ENCODE results near the gene GRIP1.

Gene GRIP1

GRCh38 chr12:66335746-66336145, 343.1 kb downstream of the GRIP1 start:
- TF ChIP-seq, protein P1, sequence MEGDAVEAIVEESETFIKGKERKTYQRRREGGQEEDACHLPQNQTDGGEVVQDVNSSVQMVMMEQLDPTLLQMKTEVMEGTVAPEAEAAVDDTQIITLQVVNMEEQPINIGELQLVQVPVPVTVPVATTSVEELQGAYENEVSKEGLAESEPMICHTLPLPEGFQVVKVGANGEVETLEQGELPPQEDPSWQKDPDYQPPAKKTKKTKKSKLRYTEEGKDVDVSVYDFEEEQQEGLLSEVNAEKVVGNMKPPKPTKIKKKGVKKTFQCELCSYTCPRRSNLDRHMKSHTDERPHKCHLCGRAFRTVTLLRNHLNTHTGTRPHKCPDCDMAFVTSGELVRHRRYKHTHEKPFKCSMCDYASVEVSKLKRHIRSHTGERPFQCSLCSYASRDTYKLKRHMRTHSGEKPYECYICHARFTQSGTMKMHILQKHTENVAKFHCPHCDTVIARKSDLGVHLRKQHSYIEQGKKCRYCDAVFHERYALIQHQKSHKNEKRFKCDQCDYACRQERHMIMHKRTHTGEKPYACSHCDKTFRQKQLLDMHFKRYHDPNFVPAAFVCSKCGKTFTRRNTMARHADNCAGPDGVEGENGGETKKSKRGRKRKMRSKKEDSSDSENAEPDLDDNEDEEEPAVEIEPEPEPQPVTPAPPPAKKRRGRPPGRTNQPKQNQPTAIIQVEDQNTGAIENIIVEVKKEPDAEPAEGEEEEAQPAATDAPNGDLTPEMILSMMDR (IDR thresholded peaks at IDR 0.05): no peak
- no peak for TF ChIP-seq ZFX (IDR thresholded peaks at IDR 0.05; ENCODE audit: borderline replicate concordance)
- no peak overlapping the region for H3K27ac ChIP-seq

GRCh38 chr12:66331814-66332213, 347.1 kb downstream of the GRIP1 start:
- TF ChIP-seq ZFX (IDR thresholded peaks at IDR 0.05; ENCODE audit: borderline replicate concordance): no peak
- TF ChIP-seq, protein P1 (IDR thresholded peaks at IDR 0.05): no peak
- no peak overlapping the region for H3K27ac ChIP-seq

- TF ChIP-seq, protein P1 (IDR thresholded peaks at IDR 0.05): no peak
- no peak for TF ChIP-seq ZFX (IDR thresholded peaks at IDR 0.05; ENCODE audit: borderline replicate concordance)
- H3K27ac ChIP-seq: no peak overlapping the region
These were observed 347.9 kb downstream of the GRIP1 start for GRCh38 chr12:66331016-66331415.

GRCh38 chr12:66329941-66330340, 348.9 kb downstream of the GRIP1 start:
- no peak overlapping the region for H3K27ac ChIP-seq
- TF ChIP-seq, protein P1 (IDR thresholded peaks at IDR 0.05): no peak
- TF ChIP-seq ZFX (IDR thresholded peaks at IDR 0.05; ENCODE audit: borderline replicate concordance): no peak

DNA sequence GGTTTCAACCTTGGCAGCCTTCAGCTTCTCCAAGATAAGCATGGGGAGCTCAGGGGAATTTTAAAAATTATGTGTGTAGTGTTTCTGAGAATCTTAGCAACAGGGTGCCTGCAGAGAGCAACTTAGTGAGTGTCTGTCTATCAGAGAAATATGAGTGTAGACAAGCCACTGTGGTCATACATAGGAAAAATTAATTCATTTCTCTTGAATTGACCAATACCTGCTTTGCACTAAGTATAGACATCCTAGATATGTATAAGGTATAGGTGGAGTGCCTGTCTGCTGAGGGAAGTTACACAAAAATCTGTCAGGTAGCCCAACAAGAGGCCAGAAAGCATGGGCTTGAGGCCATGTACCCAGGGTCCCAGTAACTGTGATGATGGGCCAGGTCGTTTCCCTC, 355.9 kb downstream of the GRIP1 start:
- no peak for TF ChIP-seq ZFX (IDR thresholded peaks at IDR 0.05; ENCODE audit: borderline replicate concordance)
- TF ChIP-seq, protein P1 (IDR thresholded peaks at IDR 0.05): no peak
- no peak overlapping the region for H3K27ac ChIP-seq

GRCh38 chr12:66321435-66321834, 357.4 kb downstream of the GRIP1 start:
- no peak overlapping the region for H3K27ac ChIP-seq
- no peak for TF ChIP-seq ZFX (IDR thresholded peaks at IDR 0.05; ENCODE audit: borderline replicate concordance)
- TF ChIP-seq, protein P1 (IDR thresholded peaks at IDR 0.05): no peak

GRCh38 chr12:66320996-66321395, 357.9 kb downstream of the GRIP1 start:
- H3K27ac ChIP-seq: no peak overlapping the region
- TF ChIP-seq, protein P1 (IDR thresholded peaks at IDR 0.05): no peak
- no peak for TF ChIP-seq ZFX (IDR thresholded peaks at IDR 0.05; ENCODE audit: borderline replicate concordance)

Data from 22Rv1 (cell line).